Ishikawa (cell line): ENCODE results near the gene COL6A5.

Experiments
- CEBPB ChIP-seq: IDR thresholded peaks from 2 replicates; pipeline ENCODE4 v1.6.1; 2012
- EGR1 ChIP-seq: IDR thresholded peaks from 2 replicates; pipeline ENCODE4 v1.6.1; 2012
- FOXM1 ChIP-seq: IDR thresholded peaks from 2 replicates; pipeline ENCODE4 v1.6.1; 2012; ENCODE audit warnings: low read depth, borderline replicate concordance
- MAX ChIP-seq: IDR thresholded peaks from 2 replicates; pipeline ENCODE4 v1.6.1; 2012
- RAD21 ChIP-seq: IDR thresholded peaks from 2 replicates; pipeline ENCODE4 v1.6.1; 2012; ENCODE audit warnings: low read depth
- REST ChIP-seq: IDR thresholded peaks from 2 replicates; pipeline ENCODE4 v1.6.1; 2012; ENCODE audit warnings: low read depth, mild to moderate bottlenecking
- TCF12 ChIP-seq: IDR thresholded peaks from 2 replicates; pipeline ENCODE4 v1.6.1; 2012; ENCODE audit warnings: low read depth
- USF1 ChIP-seq: IDR thresholded peaks from 2 replicates; pipeline ENCODE4 v1.6.1; 2012
- ZBTB7A ChIP-seq: IDR thresholded peaks from 2 replicates; pipeline ENCODE4 v1.6.1; 2012; ENCODE audit warnings: low read depth

GRCh38 chr3:130507746-130508145 is 162.3 kb downstream of the COL6A5 start:
- no peak for TF ChIP-seq REST
- TF ChIP-seq RAD21, result no peak
- TF ChIP-seq ZBTB7A, result no peak
- no peak for TF ChIP-seq FOXM1
- no peak for TF ChIP-seq TCF12
- no peak for TF ChIP-seq USF1
- no peak for TF ChIP-seq EGR1
- TF ChIP-seq MAX, result no peak
- no peak for TF ChIP-seq CEBPB
